HL-60/S4 treated with retinoic acid at 250 ng/mL for 4 days and 3 days (cell line): ENCODE measurements around the gene SPTLC1.
"Not testable (repeated sequence)": the region's sequence is repeated elsewhere in the genome, so short reads cannot be mapped to it uniquely, and the experiment has no call there.

Source experiments
- in situ Hi-C: fragments of 300-500 bp; cut with MboI; formaldehyde crosslinking; loops from 2 replicates; pipeline ENCODE4 v1.7.0; 2022; ENCODE audit warnings: low sequenced_read_pairs

SPTLC1 gene

GRCh38 chr9:92115071-92115858, at the start of gene SPTLC1:
Gene SPTLC1, minus strand, starts transcription at chr9:92115413. Its CDS starts 43 bp downstream, at chr9:92115370.
- in situ Hi-C loops: no loop called here

GRCh38 chr9:92164975-92165374, 49.8 kb upstream of the SPTLC1 start:
- in situ Hi-C loops: no loop called here

GRCh38 chr9:92164490-92164889, 49.3 kb upstream of the SPTLC1 start:
- in situ Hi-C loops: no loop called here

- in situ Hi-C loops: no loop called here
These were observed 48.1 kb upstream of the SPTLC1 start for GRCh38 chr9:92163276-92163675.

- in situ Hi-C loops: no loop called here
These were observed 45.6 kb upstream of the SPTLC1 start for GRCh38 chr9:92160786-92161185.

GRCh38 chr9:92159058-92159457, 43.8 kb upstream of the SPTLC1 start:
- in situ Hi-C loops: no loop called here

- in situ Hi-C loops: no loop called here
These were observed 42.9 kb upstream of the SPTLC1 start for GRCh38 chr9:92158097-92158601.

- in situ Hi-C loops: not testable (repeated sequence)
These were observed 40.5 kb upstream of the SPTLC1 start for GRCh38 chr9:92155736-92156135.

- in situ Hi-C loops: no loop called here
These were observed 40.0 kb upstream of the SPTLC1 start for GRCh38 chr9:92155221-92155620.

- in situ Hi-C loops: not testable (repeated sequence)
These were observed 38.5 kb upstream of the SPTLC1 start for GRCh38 chr9:92153466-92154415.

GRCh38 chr9:92151691-92152393, 36.6 kb upstream of the SPTLC1 start:
- in situ Hi-C loops: no loop called here

GRCh38 chr9:92150501-92151470, 35.6 kb upstream of the SPTLC1 start:
- in situ Hi-C loops: not testable (repeated sequence)

- in situ Hi-C loops: loop anchor here (25.0 kb wide), 2 partner anchors 289 to 489 kb away; no protein-coding TSS in a partner anchor
These were observed 32.6 kb upstream of the SPTLC1 start for GRCh38 chr9:92147852-92148180.

GRCh38 chr9:92147030-92147851, 32.0 kb upstream of the SPTLC1 start:
- in situ Hi-C loops: loop anchor here (25.0 kb wide), 2 partner anchors 290 to 490 kb away; no protein-coding TSS in a partner anchor

- in situ Hi-C loops: loop anchor here (25.0 kb wide), 2 partner anchors 291 to 491 kb away; no protein-coding TSS in a partner anchor
These were observed 31.4 kb upstream of the SPTLC1 start for GRCh38 chr9:92146610-92147009.

GRCh38 chr9:92145784-92146183, 30.6 kb upstream of the SPTLC1 start:
- in situ Hi-C loops: loop anchor here (25.0 kb wide), 2 partner anchors 292 to 492 kb away; no protein-coding TSS in a partner anchor

GRCh38 chr9:92142329-92142728, 27.1 kb upstream of the SPTLC1 start:
- in situ Hi-C loops: loop anchor here (25.0 kb wide), 2 partner anchors 295 to 495 kb away; no protein-coding TSS in a partner anchor
